OCI-LY3 (cell line): ENCODE measurements around the gene GNA12.

Experiments used
- H2AFZ ChIP-seq: fragments of 200-600, 300-600 bp; shearing (Covaris generic); 2 replicates; pipeline ENCODE4 v1.6.0; 2014; ENCODE audit warnings: antibody characterized with exemption, low read depth, low read length
- H3K27ac ChIP-seq: fragments of 200-600, 300-600 bp; sonication (generic); 2 replicates; pipeline ENCODE4 v1.5.1; 2014; ENCODE audit warnings: mild to moderate bottlenecking, low read length, moderate library complexity, mixed read lengths
- H3K27me3 ChIP-seq: fragments of 200-600, 300-600 bp; sonication (generic); 2 replicates; pipeline ENCODE4 v1.6.1; 2014; ENCODE audit warnings: low read depth, low read length, mixed read lengths
- H3K36me3 ChIP-seq: fragments of 200-600, 300-600 bp; sonication (generic); replicated peaks from 2 replicates; pipeline ENCODE3; 2014; ENCODE audit warnings: low read depth, low read length, mixed read lengths
- H3K4me1 ChIP-seq: fragments of 300-600, 200-600 bp; sonication (generic); 2 replicates; pipeline ENCODE4 v1.6.1; 2014; ENCODE audit warnings: low read length, mixed read lengths
- H3K4me2 ChIP-seq: fragments of 200-600, 300-600 bp; sonication (generic); 2 replicates; pipeline ENCODE4 v1.6.1; 2014; ENCODE audit warnings: low read length, mixed read lengths
- H3K4me3 ChIP-seq: fragments of 300-600, 200-600 bp; sonication (generic); 2 replicates; pipeline ENCODE4 v1.5.1; 2014; ENCODE audit warnings: antibody characterized with exemption, mild to moderate bottlenecking, low read length, moderate library complexity
- H3K79me2 ChIP-seq: fragments of 300-600, 200-600 bp; shearing (Covaris generic); 2 replicates; pipeline ENCODE4 v1.6.1; 2014; ENCODE audit warnings: mild to moderate bottlenecking, low read length, mixed read lengths
- H3K9ac ChIP-seq: fragments of 300-600, 200-600 bp; shearing (Covaris generic); 2 replicates; pipeline ENCODE4 v1.6.0; 2014; ENCODE audit warnings: mild to moderate bottlenecking, low read length, moderate library complexity
- H3K9me3 ChIP-seq: fragments of 200-600, 300-600 bp; shearing (Covaris generic); 2 replicates; pipeline ENCODE4 v1.6.1; 2014; ENCODE audit warnings: low read length, mixed read lengths; ENCODE audit not compliant: insufficient read depth
- H4K20me1 ChIP-seq: fragments of 200-600, 300-600 bp; sonication (generic); 2 replicates; pipeline ENCODE4 v1.6.1; 2016; ENCODE audit warnings: low read length, mixed read lengths; ENCODE audit not compliant: insufficient read depth
- CTCF ChIP-seq: fragments of 200-600, 300-600 bp; sonication (generic); IDR thresholded peaks from 2 replicates; pipeline ENCODE4 v1.5.1; 2014; ENCODE audit warnings: antibody characterized with exemption, low read length, low read depth
- EZH2phosphoT487 ChIP-seq: fragments of 200-600 bp; shearing (Covaris generic); IDR thresholded peaks from 2 replicates; pipeline ENCODE4 v1.6.1; 2018; ENCODE audit warnings: antibody characterized with exemption, mixed run types, low read depth

Gene GNA12

GRCh38 chr7:2787251-2787951 is 56.7 kb downstream of the GNA12 start:
- H3K27ac ChIP-seq, result no peak overlapping the region
- no peak overlapping the region for H3K9ac ChIP-seq
- no peak overlapping the region for H3K4me3 ChIP-seq
- no peaks in the 10 kb centered on the region for H3K9me3 ChIP-seq
- no peak for TF ChIP-seq EZH2phosphoT487
- TF ChIP-seq CTCF, result no peak
- peaks cover 33% of the 10 kb centered on the region for H3K4me1 ChIP-seq
- peaks cover 6% of the 10 kb centered on the region; the same call in 1 of the 2 replicates for H3K79me2 ChIP-seq
- H2AFZ ChIP-seq, result no peak overlapping the region
- H3K4me2 ChIP-seq, result no peak overlapping the region
- no peaks in the 10 kb centered on the region for H4K20me1 ChIP-seq
- H3K27me3 ChIP-seq, result no peaks in the 10 kb centered on the region
- peaks cover 14% of the 10 kb centered on the region for H3K36me3 ChIP-seq

- Histone ChIP-seq H3K4me1 (peaks cover 40% of the 10 kb centered on the region), H2AFZ (no peak overlapping the region), H3K27ac (no peak overlapping the region), H3K4me2 (0 out of 2 replicates have a peak overlapping the region, but pooled peaks have one; percentile 12), H3K36me3 (peaks cover 12% of the 10 kb centered on the region), H3K9ac (no peak overlapping the region), H4K20me1 (no peaks in the 10 kb centered on the region), H3K9me3 (no peaks in the 10 kb centered on the region), H3K4me3 (no peak overlapping the region), H3K27me3 (no peaks in the 10 kb centered on the region), H3K79me2 (peaks cover 6% of the 10 kb centered on the region; the same call in 1 of the 2 replicates)
- no peak for TF ChIP-seq EZH2phosphoT487
- TF ChIP-seq CTCF, result no peak
Observed at GRCh38 chr7:2786607-2787116, 57.4 kb downstream of the GNA12 start.

- peak overlapping the region; percentile 53 for H3K27ac ChIP-seq
- H3K27me3 ChIP-seq, result no peaks in the 10 kb centered on the region
- peak overlapping the region; percentile 31 for H3K4me2 ChIP-seq
- 0 out of 2 replicates have a peak overlapping the region, but pooled peaks have one; percentile 16 for H3K9ac ChIP-seq
- H2AFZ ChIP-seq, result no peak overlapping the region
- peaks cover 12% of the 10 kb centered on the region for H3K36me3 ChIP-seq
- peaks cover 6% of the 10 kb centered on the region; the same call in 1 of the 2 replicates for H3K79me2 ChIP-seq
- no peak for TF ChIP-seq CTCF
- H3K4me3 ChIP-seq, result peak overlapping the region; percentile 37
- no peaks in the 10 kb centered on the region for H3K9me3 ChIP-seq
- H4K20me1 ChIP-seq, result no peaks in the 10 kb centered on the region
- peaks cover 42% of the 10 kb centered on the region for H3K4me1 ChIP-seq
Observed at GRCh38 chr7:2785071-2785500, 59.0 kb downstream of the GNA12 start.

- Histone ChIP-seq H3K4me3 (no peak overlapping the region), H3K4me1 (peaks cover 42% of the 10 kb centered on the region), H3K36me3 (peaks cover 12% of the 10 kb centered on the region), H3K9me3 (no peaks in the 10 kb centered on the region), H3K27ac (no peak overlapping the region), H3K4me2 (no peak overlapping the region), H3K79me2 (peaks cover 6% of the 10 kb centered on the region; the same call in 1 of the 2 replicates), H4K20me1 (no peaks in the 10 kb centered on the region), H3K9ac (no peak overlapping the region), H2AFZ (no peak overlapping the region), H3K27me3 (no peaks in the 10 kb centered on the region)
- TF ChIP-seq CTCF (no peak), EZH2phosphoT487 (no peak)
Observed at GRCh38 chr7:2782565-2782964, 61.5 kb downstream of the GNA12 start.
